ENCODE data around the gene TPD52L1.
"Not testable (repeated sequence)": the region's sequence is repeated elsewhere in the genome, so short reads cannot be mapped to it uniquely, and the experiment has no call there.

Gene TPD52L1

DNA sequence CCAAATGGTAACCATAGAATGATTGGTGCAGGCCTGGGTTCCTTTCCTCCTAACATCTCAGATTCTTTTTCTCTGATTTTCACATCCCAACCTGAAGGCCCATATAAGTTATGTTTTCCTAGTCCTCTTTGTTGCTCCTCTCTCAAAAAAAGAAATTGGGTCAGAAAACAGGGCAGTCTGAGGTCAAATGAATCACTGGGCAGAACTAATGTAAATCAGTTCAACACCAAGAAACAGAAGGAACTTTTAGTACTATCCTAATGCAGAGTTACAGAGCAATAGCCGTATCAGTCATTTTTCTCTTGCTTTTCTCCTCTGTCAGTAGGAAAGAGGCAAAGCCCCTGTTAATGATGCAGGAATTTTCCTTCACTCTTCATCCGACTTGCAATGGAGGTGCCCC is 11.0 kb upstream of the TPD52L1 start:
- DNase-seq (ENCODE audit: low read depth): no peak

DNA sequence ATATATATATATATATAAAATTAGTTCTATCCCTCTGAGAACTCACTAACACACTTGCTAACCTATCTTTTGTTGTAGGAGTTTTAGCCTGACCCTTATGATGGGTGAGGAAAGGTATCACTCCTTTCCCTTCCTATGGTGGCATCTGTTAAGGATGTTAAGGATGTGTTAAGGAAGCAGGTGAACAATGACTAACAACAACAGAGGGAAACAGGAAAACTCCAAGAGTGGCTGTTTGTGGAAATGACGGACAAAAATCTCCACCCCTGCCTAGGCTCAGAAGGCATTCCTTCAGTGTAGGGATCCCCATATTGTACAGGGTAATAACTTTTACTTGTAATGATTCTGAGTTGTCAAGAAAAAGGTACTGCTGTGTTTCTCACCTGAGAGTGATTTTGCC is 8.8 kb upstream of the TPD52L1 start:
- no peak for DNase-seq (ENCODE audit: low read depth)

DNA sequence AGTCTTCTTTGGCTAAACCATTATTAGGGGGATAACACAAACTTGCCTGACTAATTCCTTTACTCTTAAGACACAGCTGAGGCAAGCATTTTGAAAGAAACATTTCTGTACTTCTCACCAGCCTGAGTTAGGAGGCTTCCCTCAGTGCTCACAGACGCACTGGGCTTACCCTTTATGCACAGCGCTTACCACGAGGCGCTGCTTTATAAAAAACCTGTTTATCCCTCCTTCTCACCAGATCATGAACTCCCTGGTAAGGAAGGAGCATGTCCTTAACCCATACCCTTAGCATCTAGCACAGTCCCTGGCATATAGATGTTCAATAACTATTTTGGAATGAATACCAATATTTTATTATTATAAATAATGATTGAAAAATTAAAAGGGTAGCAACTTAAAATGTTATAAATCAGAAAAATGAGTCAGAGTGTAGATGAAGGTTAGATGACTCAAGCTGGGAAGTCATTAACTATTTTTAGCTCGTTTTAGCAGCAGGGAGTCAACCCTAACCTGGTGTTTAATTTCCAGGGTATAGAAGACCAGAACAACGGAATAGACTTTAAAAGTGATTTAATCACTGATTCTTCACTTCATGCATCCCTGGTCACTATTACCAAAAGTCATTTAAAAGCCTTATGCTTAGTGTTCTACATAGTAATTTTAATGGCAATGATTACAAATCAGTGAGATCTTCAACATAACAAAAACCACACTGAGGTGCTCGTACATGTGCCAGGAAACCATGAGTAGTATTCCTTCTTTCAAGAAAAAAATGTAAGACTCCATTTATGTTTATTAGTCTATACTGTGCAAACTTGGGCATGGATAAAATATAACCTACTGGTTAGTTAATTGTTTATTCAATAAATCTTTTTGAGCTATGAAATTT is 4.1 kb upstream of the TPD52L1 start:
- no peak for DNase-seq (ENCODE audit: low read depth)

DNA sequence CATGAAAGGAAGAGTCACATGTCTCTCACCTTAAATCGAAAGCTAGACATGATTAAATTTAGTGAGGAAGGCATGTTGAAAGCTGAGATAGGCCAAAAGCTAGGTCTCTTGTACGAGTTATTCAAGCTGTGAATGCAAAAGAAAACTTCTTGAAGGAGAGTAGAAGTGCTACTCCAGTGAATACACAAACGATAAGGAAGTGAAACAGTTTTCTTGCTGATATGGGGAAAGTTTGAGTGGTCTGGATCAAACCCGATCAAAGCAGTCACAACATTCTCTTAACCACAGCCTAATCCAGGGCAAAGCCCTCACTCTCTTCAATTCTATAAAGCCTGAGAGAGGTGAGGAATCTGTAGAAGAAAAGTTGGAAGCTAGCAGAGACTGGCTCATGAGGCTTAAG is 1.9 kb upstream of the TPD52L1 start:
- DNase-seq (ENCODE audit: low read depth): no peak

DNA sequence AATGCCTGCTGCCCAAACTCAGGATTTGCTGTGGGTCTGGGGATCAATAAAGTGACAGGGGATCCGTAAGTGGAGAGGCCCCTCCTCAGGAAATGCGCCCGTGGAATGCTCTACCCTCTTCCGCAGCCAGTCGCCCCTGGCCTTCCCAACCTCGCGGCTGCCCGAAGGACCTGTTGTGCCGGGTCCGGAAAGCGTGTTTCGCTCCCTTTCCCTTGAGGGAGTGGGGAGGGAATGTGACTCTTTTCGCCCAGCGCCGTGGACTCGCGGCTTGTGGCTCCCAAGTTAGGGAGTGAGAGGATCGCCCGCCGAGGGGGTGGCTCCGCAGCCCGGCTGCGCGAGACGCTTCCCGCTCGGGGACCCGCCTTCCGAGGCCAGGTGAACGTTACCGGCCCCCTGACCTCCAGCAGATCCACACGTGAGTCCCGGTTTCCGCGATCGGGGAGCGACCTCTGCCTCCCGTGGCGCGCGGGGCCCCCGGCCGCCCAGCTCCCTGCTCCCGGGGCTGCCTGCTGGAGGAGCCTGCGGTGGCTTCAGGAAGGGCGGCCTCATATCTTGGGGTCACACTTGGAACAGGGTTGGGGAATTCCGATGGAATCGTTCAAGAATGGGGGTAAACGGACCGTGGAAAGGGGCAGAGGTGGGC is 666 bp downstream of the TPD52L1 start:
- no peak for DNase-seq (ENCODE audit: low read depth)

DNA sequence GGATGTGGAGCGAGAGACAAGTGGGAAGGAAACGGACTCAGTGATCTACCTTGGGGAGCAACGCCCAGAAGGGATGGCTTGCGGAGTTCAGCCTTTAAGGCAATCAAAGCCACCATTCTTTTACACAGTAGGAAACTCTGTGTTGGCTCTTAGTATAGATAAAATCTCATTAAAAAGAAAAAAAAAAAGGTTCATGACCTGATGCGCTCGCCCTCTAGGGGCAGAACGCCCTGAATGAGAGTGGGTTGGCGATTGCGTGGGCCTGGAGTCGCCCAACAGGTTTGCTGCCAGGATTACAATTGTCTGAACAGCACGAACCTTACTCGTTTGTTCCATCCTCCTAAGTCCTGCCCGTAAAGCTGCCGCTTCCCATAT is 1.2 kb downstream of the TPD52L1 start:
- no peak for DNase-seq (ENCODE audit: low read depth)

DNA sequence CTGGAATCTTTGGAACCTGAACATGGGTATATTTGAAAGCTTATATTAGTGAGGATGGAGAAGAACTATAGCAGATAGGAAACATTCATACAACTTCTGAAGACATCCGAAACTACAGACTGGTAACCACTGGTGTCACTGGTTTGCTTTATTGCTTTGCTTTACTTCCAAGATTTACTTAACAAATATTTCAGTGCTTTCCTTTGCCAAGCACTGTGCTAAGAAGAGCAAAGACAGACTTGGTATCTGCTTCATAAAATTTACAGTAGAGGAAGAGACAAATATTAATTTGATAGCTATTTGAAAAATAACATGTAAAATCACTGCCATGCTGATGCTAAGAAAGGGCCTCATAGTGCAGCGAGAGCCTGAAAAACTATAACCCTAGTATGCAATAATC is 1.8 kb downstream of the TPD52L1 start:
- DNase-seq (ENCODE audit: low read depth): no peak

DNA sequence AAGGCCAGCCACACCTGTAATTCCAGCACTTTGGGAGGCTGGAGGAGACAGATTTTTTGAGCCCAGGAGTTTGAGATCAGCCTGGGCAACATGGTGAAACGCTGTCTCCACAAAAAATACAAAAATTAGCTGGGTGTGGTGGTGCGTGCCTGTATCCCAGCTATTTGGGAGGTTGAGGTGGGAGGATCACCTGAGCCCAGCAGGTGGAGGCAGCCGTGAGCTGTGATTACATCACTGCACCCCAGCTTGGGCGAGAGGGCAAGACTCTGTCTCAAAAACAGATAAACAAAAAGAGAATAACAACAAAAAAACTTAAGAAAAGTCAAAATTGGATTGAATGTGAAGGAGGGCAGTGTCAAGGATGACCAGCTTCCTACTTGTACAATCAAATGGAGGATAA is 2.9 kb downstream of the TPD52L1 start:
- no peak for DNase-seq (ENCODE audit: low read depth)

DNA sequence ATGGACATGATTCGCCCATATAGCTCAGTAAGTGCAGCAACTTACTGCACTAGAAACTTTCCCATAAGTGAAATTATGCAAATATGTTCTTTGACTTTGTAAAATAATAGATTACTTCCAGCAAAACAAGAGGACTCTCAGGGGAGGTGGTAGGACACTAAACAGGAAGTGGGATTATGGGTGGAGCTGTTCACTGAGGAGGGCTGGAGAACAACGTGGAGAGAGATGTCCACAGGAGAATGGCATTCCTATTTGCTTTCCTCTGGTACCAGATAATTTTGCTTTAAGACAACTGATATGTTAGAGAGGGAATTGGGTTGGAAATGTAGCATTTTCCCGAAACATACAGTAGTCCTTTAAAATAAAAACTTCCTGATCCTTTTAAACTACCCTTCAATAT is 3.7 kb downstream of the TPD52L1 start:
- no peak for DNase-seq (ENCODE audit: low read depth)

DNA sequence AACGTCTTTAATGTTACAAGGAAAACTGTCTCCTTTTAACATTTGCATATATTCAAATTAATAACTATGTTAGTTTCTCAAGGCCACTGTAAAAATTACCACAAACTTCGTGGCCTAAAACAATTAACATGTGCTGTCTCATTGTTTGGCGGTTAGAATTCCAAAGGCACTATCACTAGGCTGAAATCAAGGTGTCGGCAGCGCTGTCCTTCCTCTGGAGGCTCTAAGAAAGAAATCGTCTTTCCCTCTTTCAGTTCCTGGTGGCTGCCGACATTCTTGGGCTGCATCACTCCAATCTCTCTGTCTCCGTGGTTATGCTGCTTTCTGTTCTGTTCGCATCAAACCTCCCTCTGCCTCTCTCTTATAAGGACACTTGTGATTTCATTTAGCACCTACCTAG is 4.2 kb downstream of the TPD52L1 start:
- no peak for DNase-seq (ENCODE audit: low read depth)

DNA sequence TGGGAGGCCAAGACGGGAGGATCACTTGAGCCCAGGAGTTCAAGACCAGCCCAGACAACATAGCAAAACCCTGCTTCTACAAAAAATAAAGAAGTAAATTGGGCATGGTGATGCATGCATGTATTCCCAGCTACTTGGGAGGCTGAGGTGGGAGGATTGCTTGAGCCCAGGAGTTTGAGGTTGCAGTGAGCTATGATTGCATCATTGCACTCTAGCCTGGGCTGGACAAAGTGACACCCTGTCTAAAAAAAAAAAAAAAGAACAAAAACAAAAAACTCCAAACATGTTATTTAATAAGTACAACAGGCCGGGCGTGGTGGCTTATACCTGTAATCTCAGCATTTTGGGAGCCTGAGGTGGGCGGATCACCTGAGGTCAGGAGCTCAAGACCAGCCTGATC is 9.8 kb downstream of the TPD52L1 start:
- DNase-seq (ENCODE audit: low read depth): not testable (repeated sequence)

DNA sequence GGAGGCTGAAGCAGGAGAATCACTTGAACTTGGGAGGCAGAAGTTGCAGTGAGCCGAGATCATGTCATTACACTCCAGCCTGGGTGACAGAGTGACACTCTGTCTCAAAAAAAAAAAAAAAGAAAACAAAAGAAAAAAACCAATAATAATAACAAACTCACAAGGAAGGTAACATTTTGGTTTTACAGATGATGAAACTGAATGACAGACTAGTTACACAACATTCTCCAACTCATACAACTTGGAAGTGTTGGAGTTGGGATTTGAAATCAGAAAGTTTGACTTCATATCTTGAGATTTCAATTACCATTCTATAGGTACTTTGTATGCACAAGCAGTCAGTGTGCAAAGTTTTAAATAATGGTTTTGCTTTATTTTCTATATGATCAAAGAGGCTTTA is 10.2 kb downstream of the TPD52L1 start:
- no peak for DNase-seq (ENCODE audit: low read depth)

DNA sequence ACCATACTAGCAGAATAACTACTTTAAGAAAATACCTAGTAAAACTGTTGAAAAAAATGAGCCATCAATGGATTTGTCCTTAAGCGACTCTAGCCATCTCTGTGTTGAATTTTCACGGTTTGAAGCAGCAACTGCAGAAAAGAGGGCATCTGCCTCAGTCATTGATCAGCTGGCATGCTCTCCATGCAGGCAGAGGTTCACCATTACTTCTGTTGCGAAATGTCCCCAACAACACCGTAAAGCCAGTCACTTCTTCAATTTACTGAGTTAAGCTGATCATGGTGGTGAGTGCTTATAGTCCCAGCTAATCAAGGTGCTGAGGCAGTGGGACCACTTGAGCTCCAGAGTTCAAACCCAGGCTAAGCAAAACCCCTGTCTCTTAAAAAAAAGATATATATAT is 11.1 kb downstream of the TPD52L1 start:
- no peak for DNase-seq (ENCODE audit: low read depth)

DNA sequence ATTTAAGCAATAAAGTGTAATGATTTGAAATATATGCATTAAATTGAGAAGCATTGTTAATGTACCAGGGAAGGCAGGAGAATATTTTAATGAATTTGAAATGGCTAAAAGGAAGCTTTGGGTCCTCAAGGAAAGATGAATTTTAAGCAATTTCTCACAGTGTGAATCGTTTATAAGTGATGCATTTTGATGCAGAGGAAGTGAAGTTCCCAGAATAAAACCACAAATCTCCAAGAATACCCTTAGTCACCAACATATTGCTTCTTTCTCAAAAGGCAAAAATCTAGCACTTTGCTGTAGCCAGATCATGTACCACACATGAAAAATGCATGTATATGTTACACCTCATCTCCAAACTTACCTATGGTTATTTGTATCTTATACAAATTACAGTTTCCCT is 11.7 kb downstream of the TPD52L1 start:
- DNase-seq (ENCODE audit: low read depth): no peak

DNA sequence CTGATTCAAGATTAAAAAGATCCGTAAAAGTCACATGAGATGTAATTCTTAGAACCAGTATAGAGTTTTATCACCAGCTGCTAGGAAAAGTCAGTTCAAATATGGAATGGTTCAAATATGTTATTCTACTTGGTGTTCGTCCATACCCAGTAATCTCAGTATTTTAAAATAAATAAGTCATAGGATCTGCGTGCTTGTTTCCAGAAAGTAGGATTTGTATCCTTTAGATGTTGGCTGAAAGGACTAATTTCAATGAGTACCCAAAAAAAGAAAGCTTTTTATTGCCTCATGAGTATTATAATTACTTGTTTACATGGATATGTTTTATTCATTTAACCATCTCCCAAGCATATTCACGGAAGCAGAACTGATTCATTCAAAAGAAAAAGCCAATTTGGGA is 12.2 kb downstream of the TPD52L1 start:
- no peak for DNase-seq (ENCODE audit: low read depth)

DNA sequence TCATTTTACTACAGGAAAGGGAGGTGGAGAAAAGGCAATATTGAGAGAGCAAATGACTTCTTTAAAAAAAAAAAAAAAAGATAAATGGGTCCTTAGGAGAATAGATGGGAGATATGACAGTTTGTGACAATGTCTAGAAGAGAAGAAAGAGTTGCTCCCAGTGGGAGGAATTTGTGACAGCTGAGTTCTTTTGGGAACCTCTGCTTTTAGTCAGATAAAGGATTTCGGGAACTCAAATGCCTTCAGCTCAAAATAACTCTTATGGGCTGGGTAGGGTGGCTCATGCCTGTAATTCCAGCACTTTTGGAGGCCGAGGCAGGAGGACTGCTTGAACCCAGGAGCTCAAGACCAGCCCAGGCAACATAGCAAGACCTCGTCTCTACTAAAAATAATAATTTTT is 13.1 kb downstream of the TPD52L1 start:
- no peak for DNase-seq (ENCODE audit: low read depth)

DNA sequence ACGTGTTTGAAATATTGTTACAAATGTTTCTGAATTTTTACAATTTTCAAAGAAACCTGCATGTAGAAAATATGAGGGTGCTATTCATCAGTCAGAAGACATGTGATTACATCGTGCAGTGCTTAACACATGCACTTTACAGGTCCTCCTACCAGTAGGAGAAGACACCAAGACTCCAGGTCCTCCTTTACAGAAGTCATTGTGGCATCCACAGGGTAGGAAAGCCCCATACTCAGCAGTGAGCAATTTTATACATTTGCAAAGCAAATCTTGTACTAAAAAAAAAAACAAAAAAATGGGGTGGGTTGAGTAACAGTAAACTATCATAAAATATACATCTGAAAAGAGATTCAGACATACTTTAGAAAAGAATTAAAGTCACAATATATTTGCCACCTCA is 14.0 kb downstream of the TPD52L1 start:
- no peak for DNase-seq (ENCODE audit: low read depth)

DNA sequence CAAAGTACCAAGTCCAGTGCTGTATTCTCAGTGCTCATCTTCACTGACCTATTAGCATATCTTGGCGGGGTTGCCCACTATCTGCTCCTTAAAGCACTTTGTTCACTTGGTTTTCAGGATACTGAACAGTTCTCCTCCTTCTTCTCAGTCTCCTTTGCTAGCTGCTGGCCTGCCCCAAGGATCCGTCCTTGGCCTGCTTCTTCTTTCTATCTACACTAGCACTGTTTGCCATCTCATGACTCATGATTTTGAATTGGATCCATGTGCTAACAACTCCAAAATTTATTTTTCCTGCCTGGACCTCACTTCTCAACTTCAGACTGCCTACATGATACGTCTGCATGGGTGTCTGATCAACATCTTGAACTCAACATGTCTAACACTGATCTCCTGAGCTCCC is 15.5 kb downstream of the TPD52L1 start:
- peak; percentile 49 for DNase-seq (ENCODE audit: low read depth)

DNA sequence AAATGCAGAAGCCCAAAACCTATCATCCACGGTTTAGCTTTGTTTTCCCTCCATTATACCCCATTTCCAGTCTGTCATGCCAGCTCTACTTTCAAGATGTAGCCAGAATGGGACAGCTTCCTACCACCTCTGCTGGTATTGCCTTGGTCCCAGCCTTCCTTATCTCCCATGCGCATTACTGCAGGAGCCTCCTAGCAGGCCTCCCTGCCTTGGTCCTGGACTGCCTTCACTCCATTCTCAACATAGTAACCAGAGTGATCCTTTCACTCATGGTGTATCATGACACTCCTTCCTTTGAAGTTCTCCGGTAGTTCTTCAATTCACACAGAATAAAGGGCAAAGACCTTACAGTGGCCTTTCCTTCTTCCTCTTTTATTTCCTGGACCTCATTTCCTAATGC is 15.9 kb downstream of the TPD52L1 start:
- no peak for DNase-seq (ENCODE audit: low read depth)

DNA sequence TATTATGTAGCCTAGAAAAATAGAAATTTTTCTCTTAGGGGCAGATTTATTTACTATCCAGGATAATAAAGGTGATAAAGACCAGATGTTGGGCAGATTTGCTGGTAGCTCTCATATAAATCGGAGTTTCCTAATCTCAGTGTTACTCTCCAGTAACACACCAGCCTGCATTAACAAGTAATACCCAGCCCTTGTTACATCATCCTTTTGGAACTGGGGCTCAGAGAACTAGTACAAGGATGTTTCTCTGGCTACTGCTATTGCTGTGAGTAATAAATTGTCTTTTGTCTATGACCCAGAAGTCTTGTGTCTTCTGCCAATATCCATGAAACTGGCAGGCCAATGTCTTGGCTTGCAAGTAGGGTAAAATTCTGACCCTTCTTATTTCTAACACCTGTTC is 16.8 kb downstream of the TPD52L1 start:
- peak; percentile 84 for DNase-seq (ENCODE audit: low read depth)

DNA sequence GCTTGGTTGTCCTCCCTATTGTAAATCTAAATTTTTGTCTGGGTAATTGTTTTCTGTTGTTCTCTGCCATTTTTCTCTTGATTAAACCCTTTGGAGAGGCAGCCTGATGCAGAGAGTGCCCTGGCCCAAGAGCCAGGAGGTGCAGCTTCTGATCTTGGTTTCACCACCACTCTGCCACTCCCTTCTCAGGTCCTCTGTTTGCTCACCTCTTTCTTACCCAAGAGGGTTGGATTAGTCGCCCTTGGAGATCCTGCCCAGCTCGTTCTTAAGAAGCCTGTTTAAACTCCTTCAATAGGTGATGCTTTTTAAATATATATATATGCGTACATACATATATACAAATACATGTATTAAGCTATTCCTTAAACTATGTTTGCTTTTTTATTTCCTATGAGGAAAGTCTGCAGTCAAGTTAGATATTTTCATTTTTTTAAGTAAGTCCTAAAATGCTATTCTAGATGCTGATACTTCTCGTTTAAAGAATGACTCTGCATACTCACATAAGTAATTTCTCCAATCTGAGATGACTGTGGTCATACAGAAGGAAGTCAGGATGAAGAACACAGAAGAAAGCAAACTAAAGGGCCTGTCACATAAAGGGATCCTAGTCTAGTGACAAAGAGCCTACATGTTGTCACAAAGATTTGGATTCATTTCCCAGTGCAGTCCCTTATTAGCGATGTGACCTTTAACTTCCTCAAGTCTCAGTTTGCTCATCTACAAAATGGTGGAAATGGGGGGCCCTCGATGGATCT is 19.9 kb downstream of the TPD52L1 start:
- no peak for DNase-seq (ENCODE audit: low read depth)

DNA sequence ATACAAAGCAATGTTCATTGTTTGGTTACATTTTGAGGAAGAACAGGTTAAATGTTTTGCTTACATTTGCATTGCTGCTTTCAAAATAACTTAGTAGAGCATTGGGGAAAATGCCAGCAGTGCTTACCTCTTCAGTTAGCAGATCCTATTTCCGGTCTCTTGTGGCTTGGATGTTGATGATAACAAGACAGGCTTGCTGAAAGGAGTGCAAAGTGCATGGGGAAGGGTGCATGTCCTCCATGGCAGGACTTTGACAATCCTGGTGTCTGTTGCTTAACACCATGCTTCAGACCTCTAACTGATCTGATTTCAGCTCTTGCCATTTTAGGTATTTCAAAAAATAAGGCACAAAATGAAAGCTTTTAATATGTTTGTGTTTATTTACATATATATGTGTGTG is 21.1 kb downstream of the TPD52L1 start:
- no peak for DNase-seq (ENCODE audit: low read depth)

DNA sequence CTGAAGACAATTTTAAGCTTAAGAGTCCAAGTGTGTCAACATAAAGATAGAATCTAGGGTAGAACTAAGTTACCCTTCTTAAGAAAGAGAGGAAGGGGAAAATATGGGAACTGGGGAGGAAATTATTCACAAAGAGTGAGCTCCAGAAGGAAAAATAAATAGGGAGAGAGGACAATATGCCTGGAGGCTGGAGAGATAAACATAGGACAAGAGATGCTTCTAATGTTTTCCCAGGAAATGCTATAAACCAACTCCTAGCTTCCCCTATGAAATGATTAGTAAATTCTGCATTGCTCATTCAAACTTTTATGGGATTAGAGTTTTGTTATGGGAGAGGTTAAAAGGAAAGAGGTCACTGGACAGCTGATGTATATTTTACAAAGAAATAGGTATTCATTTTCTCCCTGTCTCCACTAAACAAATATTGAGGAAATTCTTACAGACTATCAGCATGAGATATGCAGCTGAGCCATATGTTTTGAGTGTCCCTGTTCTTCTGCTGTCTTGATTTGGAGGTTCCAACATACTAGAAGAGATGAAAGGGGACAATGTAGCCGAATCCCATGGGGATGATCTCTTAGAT is 22.0 kb downstream of the TPD52L1 start:
- DNase-seq (ENCODE audit: low read depth): no peak
